ENCODE measurements around the gene NFKBIE.

The NFKBIE gene

DNA sequence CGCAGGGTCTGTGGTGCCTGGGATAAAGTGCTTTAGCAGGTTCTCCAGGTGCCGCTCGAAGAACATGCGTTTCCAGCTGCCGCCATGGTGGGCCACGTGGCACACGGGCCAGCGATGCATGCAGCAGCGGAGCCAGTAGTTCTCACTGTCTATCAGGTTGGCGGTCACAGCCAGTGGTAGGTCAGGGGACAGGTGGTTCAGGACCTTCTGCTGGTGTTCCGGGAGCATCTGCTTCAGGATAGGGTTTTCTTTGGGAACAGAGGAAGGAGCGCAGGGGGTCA, 20.9 kb upstream of the NFKBIE start:
- DNase-seq (ENCODE audit: low read depth) = no peak
- no peak overlapping the region for H3K4me3 ChIP-seq (ENCODE audit: low read length)
- TF ChIP-seq, protein P1, sequence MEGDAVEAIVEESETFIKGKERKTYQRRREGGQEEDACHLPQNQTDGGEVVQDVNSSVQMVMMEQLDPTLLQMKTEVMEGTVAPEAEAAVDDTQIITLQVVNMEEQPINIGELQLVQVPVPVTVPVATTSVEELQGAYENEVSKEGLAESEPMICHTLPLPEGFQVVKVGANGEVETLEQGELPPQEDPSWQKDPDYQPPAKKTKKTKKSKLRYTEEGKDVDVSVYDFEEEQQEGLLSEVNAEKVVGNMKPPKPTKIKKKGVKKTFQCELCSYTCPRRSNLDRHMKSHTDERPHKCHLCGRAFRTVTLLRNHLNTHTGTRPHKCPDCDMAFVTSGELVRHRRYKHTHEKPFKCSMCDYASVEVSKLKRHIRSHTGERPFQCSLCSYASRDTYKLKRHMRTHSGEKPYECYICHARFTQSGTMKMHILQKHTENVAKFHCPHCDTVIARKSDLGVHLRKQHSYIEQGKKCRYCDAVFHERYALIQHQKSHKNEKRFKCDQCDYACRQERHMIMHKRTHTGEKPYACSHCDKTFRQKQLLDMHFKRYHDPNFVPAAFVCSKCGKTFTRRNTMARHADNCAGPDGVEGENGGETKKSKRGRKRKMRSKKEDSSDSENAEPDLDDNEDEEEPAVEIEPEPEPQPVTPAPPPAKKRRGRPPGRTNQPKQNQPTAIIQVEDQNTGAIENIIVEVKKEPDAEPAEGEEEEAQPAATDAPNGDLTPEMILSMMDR (IDR thresholded peaks at IDR 0.05; ENCODE audit: insufficient read depth, low read depth, low read length, missing control alignments) = no peak

DNA sequence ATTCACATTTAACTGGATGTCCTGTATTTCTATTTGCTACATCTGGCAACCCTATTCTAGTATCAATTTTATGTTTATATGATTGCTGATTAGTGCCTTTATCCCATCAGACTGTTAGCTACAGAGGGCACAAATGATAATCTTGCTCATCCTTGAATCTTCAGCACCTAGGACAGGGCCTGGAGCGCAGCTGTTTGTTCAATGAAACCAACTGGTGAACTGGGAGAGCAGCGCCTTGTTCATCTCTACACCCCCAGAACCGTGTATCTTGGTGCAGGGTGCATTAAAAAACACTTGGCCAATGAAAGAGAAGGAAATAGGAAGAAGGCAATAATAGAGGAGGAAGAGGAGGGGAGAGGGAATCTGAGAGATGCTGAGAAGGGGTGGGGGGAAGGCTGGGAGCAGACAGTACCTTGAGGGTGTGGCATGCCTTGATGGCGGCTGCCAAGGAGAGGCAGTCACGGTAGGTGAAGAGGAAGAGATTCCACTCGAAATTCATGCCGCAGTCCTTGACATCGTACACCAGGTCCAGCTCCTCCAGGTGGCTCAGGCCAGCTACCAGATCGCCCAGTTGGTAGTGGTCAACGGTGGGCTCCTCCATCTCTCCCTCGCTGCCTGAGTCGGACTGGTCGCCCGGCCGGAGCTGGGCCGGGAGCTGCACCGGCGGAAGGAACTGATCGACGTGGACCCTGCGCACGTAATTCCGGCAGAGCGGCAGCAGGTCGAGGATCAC, 20.4 kb upstream of the NFKBIE start:
- TF ChIP-seq, protein P1 (IDR thresholded peaks at IDR 0.05; ENCODE audit: insufficient read depth, low read depth, low read length, missing control alignments) = no peak
- no peak overlapping the region for H3K4me3 ChIP-seq (ENCODE audit: low read length)
- DNase-seq (ENCODE audit: low read depth) = peak; percentile 55

DNA sequence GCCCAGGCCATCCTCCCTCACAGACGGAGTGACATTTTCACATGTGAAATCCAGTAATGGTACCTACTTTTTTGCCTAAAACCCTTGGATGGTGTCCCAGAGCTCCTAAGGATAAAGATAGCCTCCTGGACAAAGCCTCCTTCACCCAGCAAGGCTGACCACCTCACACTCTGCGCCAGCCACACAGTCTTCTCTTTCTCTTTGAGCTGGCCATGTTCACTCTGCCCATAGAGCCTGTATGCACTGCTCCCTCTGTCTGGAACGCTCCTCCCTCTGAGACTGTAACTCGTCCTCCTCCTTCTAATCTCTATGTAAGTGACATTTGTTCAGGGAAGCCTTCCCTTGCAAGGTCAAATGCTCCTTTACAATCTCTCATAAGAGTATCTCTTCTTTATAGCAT, 19.5 kb upstream of the NFKBIE start:
- TF ChIP-seq, protein P1 (IDR thresholded peaks at IDR 0.05; ENCODE audit: insufficient read depth, low read depth, low read length, missing control alignments) = no peak
- H3K4me3 ChIP-seq (ENCODE audit: low read length) = no peak overlapping the region
- DNase-seq (ENCODE audit: low read depth) = no peak

DNA sequence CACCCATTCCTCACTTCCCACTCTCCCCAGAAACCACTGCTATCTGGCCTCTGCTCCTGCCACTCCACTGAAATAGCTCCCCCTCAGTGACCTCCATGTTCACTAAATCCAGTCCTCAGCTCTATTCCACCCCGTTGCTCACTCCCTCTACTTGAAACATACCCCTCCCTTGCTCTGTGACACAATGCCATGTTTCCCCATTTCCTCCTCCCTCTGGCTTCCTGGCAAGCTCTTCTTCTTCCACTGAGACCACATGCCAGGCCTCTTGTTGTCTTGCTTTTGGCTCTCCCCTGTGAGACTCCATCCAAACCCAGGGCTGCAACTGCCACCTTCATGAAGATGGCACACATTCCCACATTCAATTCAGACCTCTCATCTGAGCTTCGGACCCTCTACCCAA, 18.8 kb upstream of the NFKBIE start:
- TF ChIP-seq, protein P1 (IDR thresholded peaks at IDR 0.05; ENCODE audit: insufficient read depth, low read depth, low read length, missing control alignments) = no peak
- H3K4me3 ChIP-seq (ENCODE audit: low read length) = no peak overlapping the region
- no peak for DNase-seq (ENCODE audit: low read depth)

DNA sequence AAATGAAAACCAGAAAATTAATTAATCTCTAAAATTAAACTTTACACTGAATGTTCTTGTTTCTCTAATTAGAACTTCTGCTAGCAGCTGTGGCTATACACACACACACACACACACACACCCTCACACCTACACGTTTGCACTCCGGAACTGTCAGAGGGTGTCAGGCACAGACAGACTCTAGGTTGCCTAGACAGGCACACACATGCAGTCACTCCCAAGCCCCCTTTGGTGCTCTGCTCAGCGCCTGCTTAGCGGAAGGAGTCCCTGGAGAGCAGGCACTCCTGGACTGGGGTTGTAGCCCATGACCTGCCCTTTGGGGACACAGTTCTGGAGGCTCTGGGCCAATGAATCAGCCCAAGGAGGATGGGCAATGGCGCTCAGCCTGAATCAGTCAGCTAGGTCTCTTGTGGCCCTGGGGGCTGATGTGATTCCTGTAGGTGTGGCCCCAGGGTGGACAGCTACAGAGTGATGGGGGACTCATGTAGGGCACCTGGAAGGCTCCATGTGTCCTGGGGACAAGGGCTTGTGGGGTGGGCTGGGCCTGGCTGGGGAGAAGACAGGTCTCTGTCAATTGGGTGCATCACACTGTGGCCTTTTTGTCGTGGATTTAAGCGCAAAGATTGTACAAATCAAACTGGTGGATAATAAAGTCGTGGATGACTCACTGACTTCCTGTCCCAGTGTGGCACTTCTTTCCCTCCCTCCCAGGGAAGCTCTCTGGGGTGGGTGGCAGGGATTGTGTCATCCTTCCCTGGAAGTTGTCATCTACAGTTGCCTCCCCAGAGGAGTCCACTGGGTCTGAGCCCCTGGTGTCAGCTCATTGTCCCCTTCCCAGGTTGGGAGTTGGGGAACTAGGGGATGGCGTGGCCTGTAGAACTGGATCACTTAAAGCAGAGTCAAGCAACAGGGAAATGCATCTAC, 13.7 kb upstream of the NFKBIE start:
- no peak for DNase-seq (ENCODE audit: low read depth)
- TF ChIP-seq, protein P1 (IDR thresholded peaks at IDR 0.05; ENCODE audit: insufficient read depth, low read depth, low read length, missing control alignments) = no peak
- H3K4me3 ChIP-seq (ENCODE audit: low read length) = no peak overlapping the region

DNA sequence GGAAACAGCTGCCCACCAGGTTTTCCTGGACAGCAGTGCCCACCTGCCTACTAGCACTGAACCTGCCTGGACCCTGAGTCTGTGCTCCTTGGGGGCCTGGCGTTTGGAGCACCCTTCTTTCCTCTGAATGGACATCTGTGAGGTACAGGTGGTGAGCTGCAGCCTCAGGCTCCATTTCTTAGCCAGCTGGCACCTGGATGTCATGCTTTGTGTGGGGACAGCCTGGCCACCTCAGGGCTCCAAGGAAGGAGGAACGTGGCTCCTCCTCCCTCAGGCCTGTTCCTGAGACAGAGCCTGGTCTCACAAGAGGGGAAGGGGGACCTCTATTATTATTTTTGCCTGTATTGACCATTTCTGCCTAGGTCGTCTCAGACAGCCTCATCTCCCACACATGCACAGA, 13.0 kb upstream of the NFKBIE start:
- no peak overlapping the region for H3K4me3 ChIP-seq (ENCODE audit: low read length)
- DNase-seq (ENCODE audit: low read depth) = no peak
- TF ChIP-seq, protein P1 (IDR thresholded peaks at IDR 0.05; ENCODE audit: insufficient read depth, low read depth, low read length, missing control alignments) = no peak
